DND-41 (cell line): ENCODE data around the gene MAGI1.

ENCODE experiments used
- ATAC-seq: fragments of 200-7000 bp; cut with Tn5 transposase; 3 replicates; pipeline ENCODE4 v1.9.1; 2021; ENCODE audit warnings: low read depth; ENCODE audit not compliant: insufficient read depth
- DNase-seq: peaks from one replicate; pipeline ENCODE4 v3.0.0-alpha.2; 2020
- H2AFZ ChIP-seq: 2 replicates; pipeline ENCODE4 v1.6.0; 2012; ENCODE audit warnings: low read depth, low read length
- H3K27ac ChIP-seq: 2 replicates; pipeline ENCODE4 v1.5.1; 2012; ENCODE audit warnings: low read length, inconsistent platforms
- H3K27me3 ChIP-seq: fragments of 200-600 bp; sonication (generic); 2 replicates; pipeline ENCODE4 v1.6.0; 2012; ENCODE audit warnings: low read length, mild to moderate bottlenecking, inconsistent platforms; ENCODE audit not compliant: insufficient read depth, poor library complexity
- H3K36me3 ChIP-seq: 2 replicates; pipeline ENCODE4 v1.5.1; 2012; ENCODE audit warnings: low read length, inconsistent platforms; ENCODE audit not compliant: insufficient read depth
- H3K4me1 ChIP-seq: 2 replicates; pipeline ENCODE4 v1.5.1; 2012; ENCODE audit warnings: mild to moderate bottlenecking, low read length; ENCODE audit not compliant: insufficient read depth
- H3K4me2 ChIP-seq: 2 replicates; pipeline ENCODE4 v1.6.0; 2012; ENCODE audit warnings: mild to moderate bottlenecking, moderate library complexity, low read length, inconsistent platforms; ENCODE audit not compliant: insufficient read depth
- H3K4me3 ChIP-seq, 2 experiments: fragments of 200-600 bp in 1 of 2; shearing (Covaris generic) in 1 of 2; 2 replicates each; pipeline ENCODE4 v1.5.1; 2012 to 2016; ENCODE audit warnings: inconsistent platforms in 2 of 2, low read length in 2 of 2, mild to moderate bottlenecking in 2 of 2, low read depth in 1 of 2, moderate library complexity in 1 of 2
- H3K79me2 ChIP-seq: 2 replicates; pipeline ENCODE4 v1.6.0; 2012; ENCODE audit warnings: low read length, inconsistent platforms; ENCODE audit not compliant: insufficient read depth
- H3K9ac ChIP-seq: 2 replicates; pipeline ENCODE4 v1.6.0; 2012; ENCODE audit warnings: low read depth, mild to moderate bottlenecking, inconsistent platforms, low read length, moderate library complexity
- H3K9me3 ChIP-seq: 2 replicates; pipeline ENCODE4 v1.5.1; 2012; ENCODE audit warnings: low read length, moderate library complexity, mild to moderate bottlenecking, inconsistent platforms; ENCODE audit not compliant: insufficient read depth, severe bottlenecking
- H4K20me1 ChIP-seq: 2 replicates; pipeline ENCODE4 v1.6.0; 2012; ENCODE audit warnings: low read length; ENCODE audit not compliant: insufficient read depth
- EZH2 ChIP-seq: IDR thresholded peaks from 3 replicates; pipeline ENCODE4 v1.6.1; 2012; ENCODE audit warnings: borderline replicate concordance, low read depth, mild to moderate bottlenecking, moderate library complexity, low read length, inconsistent platforms; ENCODE audit not compliant: severe bottlenecking
- TF ChIP-seq, protein P1 (sequence below): IDR thresholded peaks from 2 replicates; pipeline ENCODE4 v1.5.1; 2012; ENCODE audit warnings: borderline replicate concordance, low read length, moderate library complexity, mild to moderate bottlenecking; ENCODE audit not compliant: poor library complexity, severe bottlenecking; ENCODE audit errors: extremely low read depth

MAGI1 gene

DNA sequence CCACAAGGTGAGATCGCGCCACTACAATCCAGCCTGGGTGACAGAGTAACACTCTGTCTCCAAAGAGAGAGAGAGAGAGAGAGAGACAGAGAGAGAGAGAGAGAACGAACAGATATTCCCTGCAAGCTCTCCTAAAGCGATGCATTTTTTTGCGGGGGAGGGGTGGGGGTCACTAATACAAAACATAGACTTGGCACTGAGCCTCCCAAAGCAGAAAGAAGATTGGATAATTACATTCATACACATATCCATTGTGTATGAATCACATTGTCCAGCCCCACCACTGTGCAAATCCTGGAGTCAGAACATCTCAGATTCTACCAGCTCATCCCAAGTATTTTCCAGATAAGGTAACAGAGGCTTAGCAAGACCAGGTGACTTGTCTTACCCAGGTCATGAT is 459.9 kb downstream of the MAGI1 start:
- no peak for DNase-seq
- TF ChIP-seq EZH2: no peak
- TF ChIP-seq, protein P1, sequence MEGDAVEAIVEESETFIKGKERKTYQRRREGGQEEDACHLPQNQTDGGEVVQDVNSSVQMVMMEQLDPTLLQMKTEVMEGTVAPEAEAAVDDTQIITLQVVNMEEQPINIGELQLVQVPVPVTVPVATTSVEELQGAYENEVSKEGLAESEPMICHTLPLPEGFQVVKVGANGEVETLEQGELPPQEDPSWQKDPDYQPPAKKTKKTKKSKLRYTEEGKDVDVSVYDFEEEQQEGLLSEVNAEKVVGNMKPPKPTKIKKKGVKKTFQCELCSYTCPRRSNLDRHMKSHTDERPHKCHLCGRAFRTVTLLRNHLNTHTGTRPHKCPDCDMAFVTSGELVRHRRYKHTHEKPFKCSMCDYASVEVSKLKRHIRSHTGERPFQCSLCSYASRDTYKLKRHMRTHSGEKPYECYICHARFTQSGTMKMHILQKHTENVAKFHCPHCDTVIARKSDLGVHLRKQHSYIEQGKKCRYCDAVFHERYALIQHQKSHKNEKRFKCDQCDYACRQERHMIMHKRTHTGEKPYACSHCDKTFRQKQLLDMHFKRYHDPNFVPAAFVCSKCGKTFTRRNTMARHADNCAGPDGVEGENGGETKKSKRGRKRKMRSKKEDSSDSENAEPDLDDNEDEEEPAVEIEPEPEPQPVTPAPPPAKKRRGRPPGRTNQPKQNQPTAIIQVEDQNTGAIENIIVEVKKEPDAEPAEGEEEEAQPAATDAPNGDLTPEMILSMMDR: no peak
- Histone ChIP-seq H3K4me2 (no peak overlapping the region), H3K4me3 (no peak overlapping the region), H3K36me3 (no peaks in the 10 kb centered on the region), H3K27me3 (no peaks in the 10 kb centered on the region), H3K4me1 (no peaks in the 10 kb centered on the region), H4K20me1 (no peaks in the 10 kb centered on the region), H3K9ac (no peak overlapping the region), H3K9me3 (no peaks in the 10 kb centered on the region), H3K79me2 (no peaks in the 10 kb centered on the region), H3K27ac (no peak overlapping the region), H2AFZ (no peak overlapping the region)
- no peak for ATAC-seq

DNA sequence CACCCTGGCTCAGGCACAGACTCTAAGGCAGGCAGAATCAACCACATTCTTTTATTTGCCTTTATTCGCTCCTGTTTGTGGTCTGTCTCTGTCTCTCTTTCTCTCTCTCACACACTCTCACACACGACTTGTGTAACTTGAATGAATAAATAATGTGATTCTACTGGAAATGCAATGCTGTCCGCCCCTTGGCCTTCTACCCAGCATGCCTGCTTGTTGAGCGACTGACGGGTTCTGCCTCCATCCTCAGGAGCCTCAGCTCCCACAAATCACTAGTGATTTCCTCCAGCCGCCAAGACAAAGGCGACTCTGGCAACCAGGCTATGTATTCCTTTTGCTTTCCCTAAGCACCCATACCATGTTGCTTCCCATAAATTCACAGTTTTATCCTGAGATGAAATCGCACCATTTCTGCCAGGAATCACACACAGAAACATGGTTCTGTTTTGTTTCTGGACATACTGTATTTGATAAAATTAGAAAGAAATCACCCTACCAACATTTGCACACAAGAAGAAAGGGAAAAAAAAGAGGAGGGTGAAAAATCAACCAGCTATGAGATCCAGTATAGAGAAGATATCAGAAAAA is 460.8 kb downstream of the MAGI1 start:
- DNase-seq: no peak
- H3K4me1 ChIP-seq: no peaks in the 10 kb centered on the region
- no peak for ATAC-seq
- H3K27me3 ChIP-seq: no peaks in the 10 kb centered on the region
- no peak overlapping the region for H3K27ac ChIP-seq
- no peak overlapping the region for H3K4me2 ChIP-seq
- H3K36me3 ChIP-seq: no peaks in the 10 kb centered on the region
- no peak overlapping the region for H2AFZ ChIP-seq
- TF ChIP-seq EZH2: no peak
- TF ChIP-seq, protein P1: no peak
- no peaks in the 10 kb centered on the region for H4K20me1 ChIP-seq
- H3K4me3 ChIP-seq: no peak overlapping the region
- no peak overlapping the region for H3K9ac ChIP-seq
- H3K79me2 ChIP-seq: no peaks in the 10 kb centered on the region
- H3K9me3 ChIP-seq: no peaks in the 10 kb centered on the region

GRCh38 chr3:65576966-65577365 is 461.8 kb downstream of the MAGI1 start:
- no peaks in the 10 kb centered on the region for H3K9me3 ChIP-seq
- no peaks in the 10 kb centered on the region for H3K4me1 ChIP-seq
- H2AFZ ChIP-seq: no peak overlapping the region
- no peak overlapping the region for H3K4me3 ChIP-seq
- no peaks in the 10 kb centered on the region for H3K79me2 ChIP-seq
- H3K27ac ChIP-seq: no peak overlapping the region
- no peaks in the 10 kb centered on the region for H3K36me3 ChIP-seq
- H3K27me3 ChIP-seq: no peaks in the 10 kb centered on the region
- no peak overlapping the region for H3K9ac ChIP-seq
- no peaks in the 10 kb centered on the region for H4K20me1 ChIP-seq
- ATAC-seq (no peak), DNase-seq (no peak)
- TF ChIP-seq, protein P1: no peak
- TF ChIP-seq EZH2: no peak
- H3K4me2 ChIP-seq: no peak overlapping the region
